Hepatocyte (in vitro differentiated cells): ENCODE data around the gene MSI2. TPM values are rescaled to one million over a fixed set of nuclear protein-coding genes. Genes with fewer than 3 reads are reported as not detected.

Experiments used
- DNase-seq: peaks from one replicate; pipeline ENCODE4 v3.0.0-alpha.2; 2016; ENCODE audit warnings: low spot score
- H2AFZ ChIP-seq: fragments of 200-600 bp; sonication (generic); 2 replicates; pipeline ENCODE4 v1.6.0; 2016; ENCODE audit warnings: antibody characterized with exemption, mild to moderate bottlenecking
- H3K27ac ChIP-seq: fragments of 200-600 bp; sonication (generic); 2 replicates; pipeline ENCODE4 v1.5.1; 2016; ENCODE audit warnings: mild to moderate bottlenecking
- H3K27me3 ChIP-seq: fragments of 200-600 bp; sonication (generic); 2 replicates; pipeline ENCODE4 v1.6.1; 2016
- H3K36me3 ChIP-seq: fragments of 200-600 bp; sonication (generic); replicated peaks from 2 replicates; pipeline ENCODE4 v1.5.1; 2016; ENCODE audit warnings: low read depth; ENCODE audit not compliant: insufficient read depth
- H3K4me1 ChIP-seq: fragments of 200-600 bp; sonication (generic); 2 replicates; pipeline ENCODE4 v1.5.1; 2016; ENCODE audit warnings: mild to moderate bottlenecking, moderate library complexity; ENCODE audit not compliant: insufficient read depth
- H3K4me2 ChIP-seq: fragments of 200-600 bp; sonication (generic); 2 replicates; pipeline ENCODE4 v1.6.0; 2016
- H3K4me3 ChIP-seq: fragments of 200-600 bp; sonication (generic); 2 replicates; pipeline ENCODE4 v1.5.1; 2016; ENCODE audit warnings: mild to moderate bottlenecking
- H3K79me2 ChIP-seq: fragments of 200-600 bp; sonication (generic); 2 replicates; pipeline ENCODE4 v1.6.0; 2017; ENCODE audit warnings: mild to moderate bottlenecking
- H3K9me2 ChIP-seq: fragments of 200-600 bp; sonication (generic); replicated peaks from 2 replicates; pipeline ENCODE4 v1.6.0; 2017; ENCODE audit warnings: mild to moderate bottlenecking; ENCODE audit not compliant: insufficient read depth
- H3K9me3 ChIP-seq: fragments of 200-600 bp; sonication (generic); 2 replicates; pipeline ENCODE4 v1.5.1; 2016; ENCODE audit warnings: low read depth, mild to moderate bottlenecking
- H4K20me1 ChIP-seq: fragments of 200-600 bp; sonication (generic); 2 replicates; pipeline ENCODE4 v1.6.0; 2016; ENCODE audit warnings: mild to moderate bottlenecking; ENCODE audit not compliant: insufficient read depth, poor library complexity, severe bottlenecking
- EZH2 ChIP-seq: fragments of 200-600 bp; sonication (generic); IDR thresholded peaks from 2 replicates; pipeline ENCODE4 v1.6.1; 2016; ENCODE audit warnings: antibody characterized with exemption, mild to moderate bottlenecking, borderline replicate concordance
- EZH2phosphoT487 ChIP-seq: fragments of 200-600 bp; sonication (generic); IDR thresholded peaks from one replicate; pipeline ENCODE4 v1.6.1; 2018; ENCODE audit warnings: antibody characterized with exemption, mild to moderate bottlenecking, low read depth, moderate library complexity; ENCODE audit not compliant: unreplicated experiment, severe bottlenecking
- WGBS: methylation state at CpG from one replicate; pipeline ENCODE4 v1.1.6; 2016; ENCODE audit warnings: low lambda C conversion rate; ENCODE audit errors: missing lambda C conversion rate; 5-methylcytosine and 5-hydroxymethylcytosine counted together
- polyA plus RNA-seq: library from polyadenylated mRNA; unstranded; fragments of >200 nt; fragmentation: Nextera tagmentation; extraction: Ambion mirVana; gene quantifications from 2 replicates; pipeline ENCODE4 v1.2.1, GENCODE V29; 2016
- total RNA-seq: library from RNA; depleted of rRNA; stranded (reverse); fragments of >200 nt; gene quantifications from 2 replicates; pipeline ENCODE4 v1.2.3, GENCODE V29; 2014
- TF ChIP-seq, protein P1 (sequence below): fragments of 200-600 bp; sonication (generic); IDR thresholded peaks from 2 replicates; pipeline ENCODE4 v1.5.1; 2016; ENCODE audit warnings: antibody characterized with exemption, mild to moderate bottlenecking; ENCODE audit not compliant: poor library complexity

MSI2 gene
- total and polyA plus RNA-seq, 2 experiments from 2014 or later, result 16.1 to 60.6 TPM

- DNase-seq, result peak; percentile 66
- Histone ChIP-seq H3K4me2 (peak overlapping the region; percentile 39), H3K4me3 (no peak overlapping the region), H3K9me2 (no peaks in the 10 kb centered on the region), H3K9me3 (no peaks in the 10 kb centered on the region), H4K20me1 (no peaks in the 10 kb centered on the region), H3K27me3 (no peaks in the 10 kb centered on the region), H2AFZ (no peak overlapping the region), H3K36me3 (no peaks in the 10 kb centered on the region), H3K27ac (peak overlapping the region; percentile 21), H3K4me1 (peaks cover 65% of the 10 kb centered on the region), H3K79me2 (peaks cover 26% of the 10 kb centered on the region)
- TF ChIP-seq EZH2phosphoT487, result no peak
- TF ChIP-seq, protein P1, sequence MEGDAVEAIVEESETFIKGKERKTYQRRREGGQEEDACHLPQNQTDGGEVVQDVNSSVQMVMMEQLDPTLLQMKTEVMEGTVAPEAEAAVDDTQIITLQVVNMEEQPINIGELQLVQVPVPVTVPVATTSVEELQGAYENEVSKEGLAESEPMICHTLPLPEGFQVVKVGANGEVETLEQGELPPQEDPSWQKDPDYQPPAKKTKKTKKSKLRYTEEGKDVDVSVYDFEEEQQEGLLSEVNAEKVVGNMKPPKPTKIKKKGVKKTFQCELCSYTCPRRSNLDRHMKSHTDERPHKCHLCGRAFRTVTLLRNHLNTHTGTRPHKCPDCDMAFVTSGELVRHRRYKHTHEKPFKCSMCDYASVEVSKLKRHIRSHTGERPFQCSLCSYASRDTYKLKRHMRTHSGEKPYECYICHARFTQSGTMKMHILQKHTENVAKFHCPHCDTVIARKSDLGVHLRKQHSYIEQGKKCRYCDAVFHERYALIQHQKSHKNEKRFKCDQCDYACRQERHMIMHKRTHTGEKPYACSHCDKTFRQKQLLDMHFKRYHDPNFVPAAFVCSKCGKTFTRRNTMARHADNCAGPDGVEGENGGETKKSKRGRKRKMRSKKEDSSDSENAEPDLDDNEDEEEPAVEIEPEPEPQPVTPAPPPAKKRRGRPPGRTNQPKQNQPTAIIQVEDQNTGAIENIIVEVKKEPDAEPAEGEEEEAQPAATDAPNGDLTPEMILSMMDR, result no peak
- TF ChIP-seq EZH2, result no peak
- 70% methylated on average over 22 of the region's 22 CpGs for WGBS
These were observed 301.7 kb downstream of the MSI2 start for GRCh38 chr17:57557834-57558681.

GRCh38 chr17:57559226-57559625, 302.9 kb downstream of the MSI2 start:
- Histone ChIP-seq H3K27me3 (no peaks in the 10 kb centered on the region), H3K36me3 (no peaks in the 10 kb centered on the region), H3K9me2 (no peaks in the 10 kb centered on the region), H3K79me2 (peaks cover 31% of the 10 kb centered on the region), H2AFZ (no peak overlapping the region), H3K4me1 (peaks cover 53% of the 10 kb centered on the region), H3K27ac (no peak overlapping the region), H3K9me3 (no peaks in the 10 kb centered on the region), H3K4me2 (no peak overlapping the region), H4K20me1 (no peaks in the 10 kb centered on the region), H3K4me3 (no peak overlapping the region)
- no peak for TF ChIP-seq EZH2
- TF ChIP-seq, protein P1, result no peak
- TF ChIP-seq EZH2phosphoT487, result no peak
- WGBS, result 93% methylated on average over 7 of the region's 7 CpGs
- DNase-seq, result no peak

GRCh38 chr17:57559634-57560318, 303.5 kb downstream of the MSI2 start:
- Histone ChIP-seq H2AFZ (no peak overlapping the region), H3K4me3 (no peak overlapping the region), H3K9me3 (no peaks in the 10 kb centered on the region), H3K9me2 (no peaks in the 10 kb centered on the region), H4K20me1 (no peaks in the 10 kb centered on the region), H3K4me2 (no peak overlapping the region), H3K27ac (peak overlapping the region; percentile 87), H3K36me3 (no peaks in the 10 kb centered on the region), H3K4me1 (peaks cover 48% of the 10 kb centered on the region), H3K79me2 (peaks cover 27% of the 10 kb centered on the region), H3K27me3 (no peaks in the 10 kb centered on the region)
- no peak for TF ChIP-seq EZH2phosphoT487
- TF ChIP-seq EZH2, result no peak
- DNase-seq, result no peak
- 74% methylated on average over 14 of the region's 14 CpGs for WGBS

DNA sequence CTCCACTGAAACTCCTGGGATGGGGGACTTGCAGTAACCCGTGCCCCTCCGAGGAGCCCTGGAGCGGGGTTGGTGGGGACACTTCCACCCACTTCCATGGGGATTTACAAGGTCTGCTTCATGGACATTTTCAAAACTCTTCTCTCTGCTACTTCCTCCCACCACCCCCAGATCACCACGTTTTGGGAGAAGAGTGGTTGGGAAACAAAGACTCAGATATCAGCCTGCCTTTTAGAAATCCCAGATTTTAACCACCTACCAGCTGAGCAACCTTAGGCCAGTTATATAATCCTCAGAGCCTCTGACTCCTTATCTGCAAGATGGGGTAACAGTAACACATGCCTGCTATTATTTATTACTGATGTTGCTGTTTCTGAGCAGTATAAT, 304.0 kb downstream of the MSI2 start:
- Histone ChIP-seq H3K27ac (peak overlapping the region; percentile 87), H2AFZ (no peak overlapping the region), H3K27me3 (no peaks in the 10 kb centered on the region), H3K4me3 (no peak overlapping the region), H3K9me3 (no peaks in the 10 kb centered on the region), H3K79me2 (peaks cover 25% of the 10 kb centered on the region), H4K20me1 (no peaks in the 10 kb centered on the region), H3K4me1 (peaks cover 45% of the 10 kb centered on the region), H3K36me3 (no peaks in the 10 kb centered on the region), H3K9me2 (no peaks in the 10 kb centered on the region), H3K4me2 (no peak overlapping the region)
- TF ChIP-seq EZH2phosphoT487, result no peak
- no peak for TF ChIP-seq EZH2
- TF ChIP-seq, protein P1, result no peak
- no peak for DNase-seq
- WGBS, result 51% methylated on average over 4 of the region's 4 CpGs
